HepG2 (cell line): Measurements from ENCODE around the gene FAM117B. TPM values are rescaled to one million over a fixed set of nuclear protein-coding genes. Genes with fewer than 3 reads are reported as not detected.
A peak's percentile ranks its signal among the peaks of the same experiment; 100 is the strongest.

Experiments
- BCL6 ChIP-seq: IDR thresholded peaks from 2 replicates; pipeline ENCODE4 v1.6.1; 2016; ENCODE audit warnings: missing genetic modification reagents, missing compliant biosample characterization
- ELF1 ChIP-seq: sonication (generic); formaldehyde crosslinking; IDR thresholded peaks from 2 replicates; pipeline ENCODE4 v1.4.0; 2020; ENCODE audit warnings: missing genetic modification reagents
- HOXA5 ChIP-seq: sonication (generic); formaldehyde crosslinking; IDR thresholded peaks from 2 replicates; pipeline ENCODE4 v1.4.0; 2020; ENCODE audit warnings: missing genetic modification reagents
- KLF13 ChIP-seq: sonication (generic); formaldehyde crosslinking; IDR thresholded peaks from 2 replicates; pipeline ENCODE4 v1.4.0; 2020; ENCODE audit warnings: mild to moderate bottlenecking, missing genetic modification reagents
- KLF6 ChIP-seq: IDR thresholded peaks from 2 replicates; pipeline ENCODE4 v1.8.0; 2016; ENCODE audit warnings: missing biosample characterization, missing genetic modification reagents
- MXD4 ChIP-seq: IDR thresholded peaks from 2 replicates; pipeline ENCODE4 v1.6.1; 2016; ENCODE audit warnings: mild to moderate bottlenecking, missing biosample characterization, missing genetic modification reagents
- NFKBIZ ChIP-seq: IDR thresholded peaks from 2 replicates; pipeline ENCODE4 v1.6.1; 2018; ENCODE audit warnings: missing genetic modification reagents, missing compliant biosample characterization
- NR2F6 ChIP-seq, 2 experiments: IDR thresholded peaks; 2 replicates each; pipeline ENCODE4 v1.6.1; 2016; ENCODE audit warnings: antibody characterized with exemption in 1 of 2, mild to moderate bottlenecking in 1 of 2
- PCBP1 ChIP-seq: fragments of 200-400 bp; formaldehyde crosslinking; IDR thresholded peaks from 2 replicates; pipeline ENCODE4 v1.6.1; 2017; ENCODE audit warnings: mild to moderate bottlenecking, low read depth, low read length, borderline replicate concordance
- PRDM4 ChIP-seq: sonication (generic); formaldehyde crosslinking; IDR thresholded peaks from 2 replicates; pipeline ENCODE4 v1.9.0; 2021; ENCODE audit warnings: missing genetic modification reagents, borderline replicate concordance
- SMYD3 ChIP-seq: sonication (generic); formaldehyde crosslinking; IDR thresholded peaks from 2 replicates; pipeline ENCODE4 v1.8.1; 2023; ENCODE audit warnings: mild to moderate bottlenecking, missing genetic modification reagents
- SNAPC2 ChIP-seq: sonication (generic); formaldehyde crosslinking; IDR thresholded peaks from 2 replicates; pipeline ENCODE4 v1.8.1; 2022; ENCODE audit warnings: mild to moderate bottlenecking, missing genetic modification reagents
- SOX13 ChIP-seq, 3 experiments: fragments of 450-650 bp in 1 of 3; sonication (generic) in 1 of 3; formaldehyde crosslinking in 1 of 3; IDR thresholded peaks in 2 of 3; conservative IDR thresholded peaks in 1 of 3; 2 replicates each; pipeline versions ENCODE4 v1.5.0 to v1.6.1; 2016 to 2020; ENCODE audit warnings: antibody characterized with exemption in 1 of 3, mild to moderate bottlenecking in 1 of 3, missing compliant biosample characterization in 1 of 3, missing genetic modification reagents in 1 of 3, moderate library complexity in 1 of 3
- TAF1 ChIP-seq: sonication (generic); formaldehyde crosslinking; IDR thresholded peaks from 2 replicates; pipeline ENCODE4 v1.4.0; 2020; ENCODE audit warnings: missing genetic modification reagents
- TRAFD1 ChIP-seq: sonication (generic); formaldehyde crosslinking; IDR thresholded peaks from 2 replicates; pipeline ENCODE4 v1.5.1; 2020; ENCODE audit warnings: missing genetic modification reagents, mild to moderate bottlenecking, borderline replicate concordance
- ZNF24 ChIP-seq: fragments of 450-650 bp; IDR thresholded peaks from 2 replicates; pipeline ENCODE4 v1.6.1; 2017; ENCODE audit warnings: antibody characterized with exemption, mild to moderate bottlenecking
- ZNF337 ChIP-seq: sonication (generic); formaldehyde crosslinking; IDR thresholded peaks from 2 replicates; pipeline ENCODE4 v1.5.1; 2020; ENCODE audit warnings: missing genetic modification reagents, low read depth, mild to moderate bottlenecking, borderline replicate concordance
- ZNF563 ChIP-seq: sonication (generic); formaldehyde crosslinking; IDR thresholded peaks from 2 replicates; pipeline ENCODE4 v1.8.0; 2022; ENCODE audit warnings: mild to moderate bottlenecking, moderate library complexity, missing genetic modification reagents
- ZNF790 ChIP-seq: sonication (generic); formaldehyde crosslinking; IDR thresholded peaks from 2 replicates; pipeline ENCODE4 v1.8.0; 2022; ENCODE audit warnings: missing genetic modification reagents, mild to moderate bottlenecking, borderline replicate concordance
- polyA plus RNA-seq, 8 experiments: library from polyadenylated mRNA; depleted of rRNA in 3 of 8; stranded (reverse) in 7 of 8; unstranded in 1 of 8; fragments of >200 nt; fragmentation: Illumina TruSeq in 4 of 8; extraction: Trizol in 4 of 8; gene quantifications; 2 replicates each; pipeline versions ENCODE4 v1.2.1 to v1.2.3, GENCODE V29; 2011 to 2016; ENCODE audit warnings: low read depth in 4 of 8, missing spikeins in 1 of 8, mixed read lengths in 1 of 8; ENCODE audit not compliant: insufficient read depth in 1 of 8
- total RNA-seq, 5 experiments: library from RNA; depleted of rRNA; stranded (reverse); fragments of >200 nt; fragmentation: Illumina TruSeq; extraction: Trizol; gene quantifications; 2 replicates each; pipeline ENCODE4 v1.2.3, GENCODE V29; 2016; ENCODE audit warnings: low read depth in 1 of 5
- TF ChIP-seq, protein P1 (sequence below): sonication (generic); formaldehyde crosslinking; IDR thresholded peaks from 2 replicates; pipeline ENCODE4 v1.8.1; 2022; ENCODE audit warnings: mild to moderate bottlenecking, missing genetic modification reagents
- TF ChIP-seq, protein P2 (sequence below): sonication (generic); formaldehyde crosslinking; conservative IDR thresholded peaks from 2 replicates; pipeline ENCODE4 v1.8.1; 2023; ENCODE audit warnings: missing genetic modification reagents

FAM117B gene
- total and polyA plus RNA-seq, 2 of the 13 experiments (the other 11 are each of a cell fraction or from before 2014, with no cell fraction given) = 5.8 to 11.0 TPM

GRCh38 chr2:202588647-202589581 lies 45.9 kb upstream of the FAM117B start (continued):
- peak; percentile 58; the same call in 1 of the 2 replicates for TF ChIP-seq SOX13 (IDR thresholded peaks at IDR 0.05)
- peak in 1 of 2 experiments; percentile 69; a peak in 2 of 4 replicates for TF ChIP-seq SOX13 (CRISPR knock-in tag; conservative IDR thresholded peaks at IDR 0.05 in 1 of 2, IDR thresholded peaks at IDR 0.05 in 1 of 2)
- TF ChIP-seq MXD4 (CRISPR knock-in tag) = no peak
- TF ChIP-seq ELF1 (CRISPR knock-in tag) = no peak
- TF ChIP-seq ZNF337 = peak; percentile 89; the same call in 1 of the 2 replicates
- TF ChIP-seq NFKBIZ (CRISPR knock-in tag) = no peak
- TF ChIP-seq SMYD3 (CRISPR knock-in tag) = peak; percentile 46
- no peak for TF ChIP-seq PCBP1
- TF ChIP-seq SNAPC2 (CRISPR knock-in tag) = 0 out of 2 replicates have a peak, but pooled peaks have one; percentile 41
- no peak for TF ChIP-seq PRDM4
- TF ChIP-seq, protein P1, sequence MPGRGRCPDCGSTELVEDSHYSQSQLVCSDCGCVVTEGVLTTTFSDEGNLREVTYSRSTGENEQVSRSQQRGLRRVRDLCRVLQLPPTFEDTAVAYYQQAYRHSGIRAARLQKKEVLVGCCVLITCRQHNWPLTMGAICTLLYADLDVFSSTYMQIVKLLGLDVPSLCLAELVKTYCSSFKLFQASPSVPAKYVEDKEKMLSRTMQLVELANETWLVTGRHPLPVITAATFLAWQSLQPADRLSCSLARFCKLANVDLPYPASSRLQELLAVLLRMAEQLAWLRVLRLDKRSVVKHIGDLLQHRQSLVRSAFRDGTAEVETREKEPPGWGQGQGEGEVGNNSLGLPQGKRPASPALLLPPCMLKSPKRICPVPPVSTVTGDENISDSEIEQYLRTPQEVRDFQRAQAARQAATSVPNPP (CRISPR knock-in tag) = no peak
- TF ChIP-seq BCL6 (CRISPR knock-in tag) = no peak; the same call in 1 of the 2 replicates
- TF ChIP-seq KLF13 (CRISPR knock-in tag) = 0 out of 2 replicates have a peak, but pooled peaks have one; percentile 16
- no peak; the same call in 1 of the 2 replicates for TF ChIP-seq NR2F6 (IDR thresholded peaks at IDR 0.05)
- peak; percentile 36; the same call in 1 of the 2 replicates for TF ChIP-seq NR2F6 (CRISPR knock-in tag; IDR thresholded peaks at IDR 0.05)
- TF ChIP-seq HOXA5 (CRISPR knock-in tag) = peak; percentile 65
- TF ChIP-seq ZNF790 (CRISPR knock-in tag) = no peak
- TF ChIP-seq, protein P2, sequence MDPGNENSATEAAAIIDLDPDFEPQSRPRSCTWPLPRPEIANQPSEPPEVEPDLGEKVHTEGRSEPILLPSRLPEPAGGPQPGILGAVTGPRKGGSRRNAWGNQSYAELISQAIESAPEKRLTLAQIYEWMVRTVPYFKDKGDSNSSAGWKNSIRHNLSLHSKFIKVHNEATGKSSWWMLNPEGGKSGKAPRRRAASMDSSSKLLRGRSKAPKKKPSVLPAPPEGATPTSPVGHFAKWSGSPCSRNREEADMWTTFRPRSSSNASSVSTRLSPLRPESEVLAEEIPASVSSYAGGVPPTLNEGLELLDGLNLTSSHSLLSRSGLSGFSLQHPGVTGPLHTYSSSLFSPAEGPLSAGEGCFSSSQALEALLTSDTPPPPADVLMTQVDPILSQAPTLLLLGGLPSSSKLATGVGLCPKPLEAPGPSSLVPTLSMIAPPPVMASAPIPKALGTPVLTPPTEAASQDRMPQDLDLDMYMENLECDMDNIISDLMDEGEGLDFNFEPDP = no peak
- no peak; the same call in 1 of the 2 replicates for TF ChIP-seq TRAFD1 (CRISPR knock-in tag)
- peak; percentile 50; the same call in 1 of the 2 replicates for TF ChIP-seq ZNF563
- no peak for TF ChIP-seq ZNF24
- TF ChIP-seq TAF1 (CRISPR knock-in tag) = no peak
- no peak for TF ChIP-seq KLF6 (CRISPR knock-in tag)
